SH-SY5Y (cell line): Measurements from ENCODE around the gene ELMO1.

Experiments
- GATA2 ChIP-seq: IDR thresholded peaks from 2 replicates; pipeline ENCODE4 v1.6.1; 2011; ENCODE audit warnings: mild to moderate bottlenecking, low read depth, low read length
- GATA3 ChIP-seq: IDR thresholded peaks from 2 replicates; pipeline ENCODE4 v1.6.1; 2011; ENCODE audit warnings: low read depth, mild to moderate bottlenecking, low read length, moderate library complexity

DNA sequence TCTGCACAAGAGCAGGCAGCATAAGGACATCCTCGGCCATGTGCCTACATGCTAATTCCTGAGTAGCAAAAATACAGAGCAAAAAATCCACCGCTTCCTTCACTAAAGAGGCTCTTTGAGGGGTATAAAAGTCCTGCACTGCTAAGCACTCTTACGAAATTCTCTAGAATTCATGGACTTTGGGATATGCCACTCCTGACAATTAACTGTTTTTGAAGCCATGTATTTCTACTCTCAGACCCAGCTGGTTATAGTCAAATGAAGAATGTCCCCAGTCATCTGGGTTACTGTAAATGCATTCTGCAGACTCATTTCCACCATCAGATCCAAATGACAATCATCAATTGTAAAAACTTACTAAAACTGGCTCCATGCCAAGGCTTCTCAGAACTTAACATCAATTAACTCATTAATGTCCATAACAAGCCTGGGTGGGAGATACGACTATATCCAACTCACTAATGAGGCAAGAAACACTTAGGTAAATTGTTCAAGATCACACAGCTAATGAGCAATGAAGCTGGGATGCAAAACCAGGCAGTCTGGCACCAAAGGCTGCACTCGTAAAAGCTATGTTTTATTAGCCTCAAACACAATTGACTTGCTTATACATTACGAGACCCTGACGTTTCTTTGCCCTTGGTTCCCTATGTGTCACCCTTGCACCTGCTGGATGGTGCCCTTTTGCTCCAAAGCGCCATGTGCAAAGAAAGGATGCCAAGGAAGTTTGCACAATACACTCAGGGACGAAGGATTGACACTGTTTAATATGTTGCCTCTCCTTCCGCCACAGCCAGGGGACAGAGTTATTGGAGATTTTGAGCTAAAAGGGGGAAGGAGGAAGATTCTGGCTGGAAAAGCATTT, 250.4 kb downstream of the ELMO1 start:
- TF ChIP-seq GATA2 (no peak), GATA3 (no peak)
